ENCODE measurements around the gene SUOX. TPM values are rescaled to one million over a fixed set of nuclear protein-coding genes. Genes with fewer than 3 reads are reported as not detected.

SUOX gene
- polyA plus RNA-seq (ENCODE audit: insufficient read length): 55.5 TPM
- long read RNA-seq, donor 1, transcript SUOX-201 (5 exons, 2,364 nt): major isoform, 5 of 36 reads
- long read RNA-seq, donor 1, partial matches to known transcripts: 24 of 36 reads
- long read RNA-seq, donor 1, other reads (novel, unspliced or antisense): 0 of 36 reads
- long read RNA-seq, donor 2, transcript SUOX-201 (5 exons, 2,364 nt): major isoform, 9 of 15 reads
- long read RNA-seq, donor 2, partial matches to known transcripts: 0 of 15 reads
- long read RNA-seq, donor 2, other reads (novel, unspliced or antisense): 0 of 15 reads
- long read RNA-seq, donor 3, partial matches to known transcripts: 15 of 22 reads
- long read RNA-seq, donor 3, other reads (novel, unspliced or antisense): 0 of 22 reads
- long read RNA-seq, donor 4, partial matches to known transcripts: 0 of 2 reads
- long read RNA-seq, donor 4, other reads (novel, unspliced or antisense): 0 of 2 reads
- long read RNA-seq, donor 5, transcript SUOX-201 (5 exons, 2,364 nt): major isoform, 18 of 23 reads
- long read RNA-seq, donor 5, partial matches to known transcripts: 0 of 23 reads
- long read RNA-seq, donor 5, other reads (novel, unspliced or antisense): 0 of 23 reads
- long read RNA-seq, donor 6, transcript SUOX-201 (5 exons, 2,364 nt): major isoform, 9 of 18 reads
- long read RNA-seq, donor 6, partial matches to known transcripts: 0 of 18 reads
- long read RNA-seq, donor 6, other reads (novel, unspliced or antisense): 0 of 18 reads
- long read RNA-seq, donor 7, transcript SUOX-201 (5 exons, 2,364 nt): major isoform, 9 of 28 reads
- long read RNA-seq, donor 7, transcript SUOX-204 (6 exons, 2,394 nt): minor isoform, 5 of 28 reads
- long read RNA-seq, donor 7, transcript SUOX-202 (4 exons, 2,306 nt): minor isoform, 7 of 28 reads
- long read RNA-seq, donor 7, partial matches to known transcripts: 0 of 28 reads
- long read RNA-seq, donor 7, other reads (novel, unspliced or antisense): 0 of 28 reads
- long read RNA-seq, donor 8, transcript SUOX-201 (5 exons, 2,364 nt): major isoform, 6 of 10 reads
- long read RNA-seq, donor 8, partial matches to known transcripts: 0 of 10 reads
- long read RNA-seq, donor 8, other reads (novel, unspliced or antisense): 0 of 10 reads

DNA sequence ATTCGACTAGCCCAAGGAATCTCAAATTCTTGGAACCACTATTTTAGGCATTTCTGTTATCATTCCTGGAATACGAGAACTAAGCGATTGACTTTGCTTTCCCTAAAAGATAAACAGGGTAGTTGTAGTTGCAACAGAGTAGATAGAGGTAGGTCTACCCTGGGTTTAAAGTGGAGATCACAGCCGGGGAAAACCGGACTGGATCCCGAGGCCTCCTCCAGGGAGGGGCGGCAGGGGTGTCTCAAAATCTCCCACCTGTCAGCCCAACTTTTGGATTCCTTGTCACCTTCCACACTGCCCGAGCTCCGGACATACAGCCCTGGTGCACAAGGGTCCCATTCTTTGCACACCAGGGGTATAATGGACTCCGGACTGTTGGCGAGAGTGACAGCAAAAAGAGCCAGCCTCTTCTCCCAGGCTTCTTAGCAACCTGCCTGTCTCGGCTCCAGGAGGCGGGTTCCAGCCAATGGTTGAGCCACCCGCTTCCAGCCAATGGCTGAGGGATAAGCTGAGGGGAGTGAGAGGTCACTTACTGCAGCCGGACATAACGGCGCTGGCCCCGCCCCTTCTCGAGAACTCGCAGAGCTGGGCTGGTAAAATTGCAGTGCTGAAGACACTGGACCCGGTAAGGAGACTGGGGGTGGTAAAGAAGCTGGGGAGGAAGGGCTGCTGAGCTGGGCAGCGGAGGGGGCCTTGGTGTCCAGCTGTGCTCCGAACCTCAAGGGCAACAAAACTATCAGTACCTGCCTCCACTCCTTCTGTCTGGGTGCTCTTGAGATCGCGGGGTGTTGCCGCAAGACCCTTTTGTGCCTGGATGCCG, at the start of gene SUOX:
Gene SUOX (plus strand): TSS at position 562 of the 820 bp plus-strand sequence. CDS start 4,946 bp downstream, outside the sequence.
- DNase-seq: peak; percentile 96

DNA sequence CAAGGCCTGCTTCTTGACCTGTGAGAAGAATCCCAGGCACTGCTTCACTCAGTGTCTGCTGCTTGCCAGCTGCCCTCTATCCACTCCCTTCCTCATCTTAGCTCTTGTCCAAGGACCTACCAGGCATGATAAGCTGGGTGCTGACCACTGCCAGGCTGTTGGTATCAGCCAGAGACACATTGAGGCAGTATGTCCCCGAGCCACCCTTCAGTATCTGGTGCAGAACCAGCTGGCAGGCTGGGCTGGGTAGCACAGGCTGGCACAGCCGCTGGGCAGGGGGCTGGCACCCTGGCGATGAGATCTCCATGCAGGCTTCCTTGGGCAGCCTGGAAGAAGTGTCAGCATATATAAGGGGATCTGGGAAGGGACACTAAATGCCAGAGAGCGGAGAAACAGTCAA, 41.7 kb upstream of the SUOX start:
- DNase-seq: no peak

- DNase-seq: no peak
These were observed 41.1 kb upstream of the SUOX start for GRCh38 chr12:55955800-55956508.

- no peak for DNase-seq
These were observed 39.8 kb upstream of the SUOX start for GRCh38 chr12:55957106-55957859.

DNA sequence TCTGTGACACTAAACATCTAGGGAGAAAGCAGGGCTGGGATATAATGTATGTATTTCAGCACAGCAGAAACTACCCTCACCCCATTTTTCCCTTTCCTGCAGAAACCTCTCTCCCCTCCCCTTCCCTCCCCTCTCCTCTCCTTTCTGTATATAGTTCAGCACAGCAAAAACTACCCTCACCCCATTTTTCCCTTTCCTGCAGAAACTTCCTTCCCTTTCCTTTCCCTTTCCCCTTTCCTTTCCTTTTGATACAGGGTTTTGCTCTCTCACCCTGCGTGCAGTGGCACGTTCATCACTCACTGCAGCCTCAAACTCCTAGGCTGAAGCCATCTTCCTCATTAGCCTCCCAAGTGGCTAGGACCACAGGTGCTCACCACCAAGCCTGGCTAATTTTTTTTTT, 33.3 kb upstream of the SUOX start:
- DNase-seq: no peak

- DNase-seq: no peak
These were observed 31.8 kb upstream of the SUOX start for GRCh38 chr12:55965240-55965639.

GRCh38 chr12:55965941-55966407, 31.1 kb upstream of the SUOX start, which contains the start of gene PMEL:
Gene PMEL, minus strand, starts transcription at chr12:55966042. Its CDS starts 31 bp downstream, at chr12:55966011.
- no peak for DNase-seq

GRCh38 chr12:55966408-55967281, 30.4 kb upstream of the SUOX start, which contains the start of gene CDK2:
Gene CDK2, plus strand, starts transcription at chr12:55966830. Its CDS starts 179 bp downstream, at chr12:55967009.
- DNase-seq: peak; percentile 92

GRCh38 chr12:55969356-55969755, 27.7 kb upstream of the SUOX start:
- DNase-seq: no peak

DNA sequence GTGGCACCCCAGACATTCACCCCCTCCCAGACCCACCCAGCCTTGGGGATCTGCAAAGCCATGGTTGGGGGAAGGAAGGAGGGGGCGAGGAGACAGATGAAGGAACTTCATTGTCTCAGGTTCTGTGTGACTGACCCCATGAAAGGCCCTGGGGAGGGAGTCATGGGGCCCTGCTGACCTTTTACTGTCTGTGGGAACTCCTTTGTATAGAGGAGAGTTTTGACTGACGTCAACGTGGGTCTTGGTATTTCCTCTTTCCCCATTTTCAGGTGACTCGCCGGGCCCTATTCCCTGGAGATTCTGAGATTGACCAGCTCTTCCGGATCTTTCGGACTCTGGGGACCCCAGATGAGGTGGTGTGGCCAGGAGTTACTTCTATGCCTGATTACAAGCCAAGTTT, 26.3 kb upstream of the SUOX start:
- DNase-seq: no peak

GRCh38 chr12:55972042-55972441, 25.0 kb upstream of the SUOX start:
- no peak for DNase-seq

GRCh38 chr12:55972456-55972855, 24.6 kb upstream of the SUOX start:
- no peak for DNase-seq

DNA sequence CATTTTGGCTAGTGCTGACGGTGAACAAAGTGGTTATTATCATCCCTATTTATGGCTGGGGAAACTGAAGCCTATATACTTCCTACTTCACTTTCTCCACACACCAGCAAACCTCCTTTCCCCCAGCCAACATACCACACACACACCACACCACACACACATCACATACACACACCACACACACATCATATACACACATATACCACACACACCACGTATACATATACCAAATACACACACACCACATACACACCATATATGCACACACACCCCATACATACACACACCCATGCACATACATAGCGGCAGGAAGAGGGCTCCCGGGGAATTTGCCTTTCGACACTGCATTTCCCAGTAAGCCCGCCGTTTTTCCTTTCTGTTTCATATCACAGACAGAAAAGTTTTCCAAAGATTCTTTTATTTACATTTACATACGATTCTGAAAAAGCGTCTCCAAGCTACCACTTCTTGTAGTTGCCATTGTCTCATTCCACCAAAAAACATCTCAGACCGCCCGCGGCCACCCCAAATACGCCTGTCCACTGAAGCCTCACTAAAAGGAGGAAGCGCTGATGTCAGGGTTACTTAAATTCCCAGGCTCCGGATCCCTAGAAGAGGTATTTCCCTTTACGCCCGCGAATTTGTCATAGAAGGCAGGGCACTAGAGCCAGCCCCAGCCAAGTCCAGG, 24.0 kb upstream of the SUOX start:
- no peak for DNase-seq

DNA sequence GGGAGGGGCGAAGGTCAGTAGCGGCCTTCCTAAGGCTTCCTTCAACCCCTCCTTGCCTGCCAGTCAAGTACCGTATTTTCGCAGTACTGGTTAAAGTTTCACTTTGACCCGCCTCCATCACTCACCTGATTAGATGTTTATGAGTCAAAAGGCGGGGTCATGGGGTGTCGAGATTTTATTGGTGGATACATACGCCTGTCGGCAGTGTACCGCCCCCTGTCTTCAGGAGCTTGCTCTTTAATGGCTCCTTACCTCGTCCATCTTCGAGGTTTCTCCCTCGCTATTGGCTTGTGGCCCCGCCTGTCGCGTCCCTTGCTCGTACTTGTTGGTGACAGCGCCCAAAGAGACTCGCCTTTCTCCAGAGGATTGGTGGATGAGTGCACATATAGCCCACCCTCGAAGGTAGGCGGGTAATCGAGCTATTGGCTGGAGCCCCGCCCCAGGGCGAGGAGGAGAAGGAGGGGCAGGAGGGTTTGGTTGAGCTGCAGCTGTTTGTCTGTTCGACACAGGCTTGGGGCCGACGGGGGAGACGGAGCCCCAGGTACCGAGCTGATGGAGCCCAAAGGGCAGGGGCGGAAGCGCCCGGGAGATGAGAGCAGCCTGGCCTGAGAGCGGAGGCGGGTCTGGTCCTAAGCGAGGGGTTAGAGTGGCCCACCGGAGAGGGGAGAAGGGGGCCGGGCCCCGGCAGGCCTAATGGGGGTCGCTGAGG, 23.3 kb upstream of the SUOX start, which contains the start of gene RAB5B:
Gene RAB5B (plus strand): TSS at position 480 of the 709 bp plus-strand sequence. CDS start 12,883 bp downstream, outside the sequence.
- peak; percentile 100 for DNase-seq

- DNase-seq: peak; percentile 53
These were observed 22.8 kb upstream of the SUOX start for GRCh38 chr12:55974308-55974730.

- no peak for DNase-seq
These were observed 18.7 kb upstream of the SUOX start for GRCh38 chr12:55978393-55978792.

- no peak for DNase-seq
These were observed 18.0 kb upstream of the SUOX start for GRCh38 chr12:55979069-55979468.

Data from left kidney (tissue), 8 donors.